Muscle layer of duodenum (tissue), 2 donors: Measurements from ENCODE around the gene PYGM.

Source experiments
- H3K27ac ChIP-seq: one replicate; pipeline ENCODE4 v1.7.0; 2013; ENCODE audit warnings: mild to moderate bottlenecking, low read length
- H3K27me3 ChIP-seq: one replicate; pipeline ENCODE4 v1.7.0; 2013; ENCODE audit warnings: low read depth, mild to moderate bottlenecking, control low read depth, low read length
- H3K36me3 ChIP-seq, 2 donors: one replicate each; pipeline ENCODE4 v1.7.0; 2013; ENCODE audit warnings: low read length in 2 of 2, control low read depth in 1 of 2, mild to moderate bottlenecking in 1 of 2; ENCODE audit not compliant: insufficient read depth in 2 of 2, control insufficient read depth in 1 of 2
- H3K4me1 ChIP-seq, 2 donors: one replicate each; pipeline ENCODE4 v1.7.0; 2013; ENCODE audit warnings: low read length in 2 of 2, mild to moderate bottlenecking in 2 of 2, control low read depth in 1 of 2, moderate library complexity in 1 of 2; ENCODE audit not compliant: insufficient read depth in 2 of 2, control insufficient read depth in 1 of 2
- H3K4me3 ChIP-seq, 2 donors: one replicate each; pipeline ENCODE4 v1.7.0; 2013; ENCODE audit warnings: low read length in 2 of 2, low read depth in 1 of 2, mild to moderate bottlenecking in 1 of 2
- H3K9me3 ChIP-seq, 2 donors: one replicate each; pipeline ENCODE4 v1.7.0; 2013; ENCODE audit warnings: low read length in 2 of 2, control low read depth in 1 of 2, mild to moderate bottlenecking in 1 of 2; ENCODE audit not compliant: control insufficient read depth in 1 of 2
- donor health status: healthy.

PYGM gene

DNA sequence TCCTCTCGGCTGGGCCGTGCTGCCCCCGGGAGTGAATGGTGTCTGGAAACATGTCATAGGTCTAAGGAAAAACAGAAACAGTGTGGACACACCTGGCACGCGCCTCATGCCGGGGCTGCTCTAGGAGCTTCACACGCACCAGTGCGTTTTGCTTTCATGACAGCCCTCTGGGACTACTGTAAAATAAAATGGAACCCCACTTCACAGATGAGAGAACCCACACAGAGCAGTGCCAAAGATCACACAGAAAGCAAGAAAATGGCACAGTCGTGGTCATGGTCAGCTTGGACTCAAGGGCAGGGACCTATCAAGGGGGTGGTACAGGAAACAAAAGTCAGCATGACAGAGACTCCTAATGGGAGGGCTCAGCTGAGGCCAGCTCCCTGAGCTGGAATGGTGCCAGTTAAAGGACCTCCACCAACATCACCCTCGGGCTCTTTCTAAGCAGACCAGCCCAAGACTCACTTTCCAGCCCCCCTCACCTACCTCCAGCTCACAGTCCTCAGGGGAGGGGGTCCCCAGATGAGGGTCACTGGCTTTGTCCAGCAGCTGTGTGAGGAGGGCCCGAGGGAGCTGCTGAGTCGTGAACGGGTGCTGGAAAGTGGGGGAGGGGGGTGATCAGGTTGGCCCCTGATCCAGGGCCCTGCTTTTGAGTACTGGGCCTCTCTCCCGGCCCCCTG lies 40.0 kb upstream of the PYGM start:
- Histone ChIP-seq H3K4me1 (peaks cover 5 to 26% of the 10 kb centered on the region in 2 donors), H3K4me3 (no peak overlapping the region), H3K27me3 (no peaks in the 10 kb centered on the region), H3K9me3 (no peaks in the 10 kb centered on the region), H3K36me3 (peaks cover 0 to 30% of the 10 kb centered on the region in 2 donors), H3K27ac (no peak overlapping the region)

DNA sequence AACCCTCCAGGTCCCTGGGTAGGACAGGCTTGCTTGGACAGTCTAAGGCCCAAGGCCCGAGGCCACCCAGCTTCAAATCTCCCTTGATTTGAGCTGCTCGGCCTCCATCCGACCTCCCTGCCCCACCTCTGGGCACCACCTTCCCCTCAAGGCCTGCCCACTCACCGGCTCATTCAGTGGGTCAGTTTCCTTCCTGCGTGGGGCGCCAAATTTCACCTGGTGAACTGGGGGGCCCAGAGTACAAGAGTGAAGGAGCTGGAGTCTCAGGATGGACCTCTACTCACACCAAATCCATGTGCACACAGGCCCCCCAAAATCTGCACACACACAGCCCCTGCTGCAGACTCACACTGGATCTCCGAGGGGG lies 39.5 kb upstream of the PYGM start:
- Histone ChIP-seq H3K27ac (no peak overlapping the region), H3K9me3 (no peaks in the 10 kb centered on the region), H3K36me3 (peaks cover 0 to 25% of the 10 kb centered on the region in 2 donors), H3K4me3 (no peak overlapping the region), H3K27me3 (no peaks in the 10 kb centered on the region), H3K4me1 (peaks cover 5 to 21% of the 10 kb centered on the region in 2 donors)

DNA sequence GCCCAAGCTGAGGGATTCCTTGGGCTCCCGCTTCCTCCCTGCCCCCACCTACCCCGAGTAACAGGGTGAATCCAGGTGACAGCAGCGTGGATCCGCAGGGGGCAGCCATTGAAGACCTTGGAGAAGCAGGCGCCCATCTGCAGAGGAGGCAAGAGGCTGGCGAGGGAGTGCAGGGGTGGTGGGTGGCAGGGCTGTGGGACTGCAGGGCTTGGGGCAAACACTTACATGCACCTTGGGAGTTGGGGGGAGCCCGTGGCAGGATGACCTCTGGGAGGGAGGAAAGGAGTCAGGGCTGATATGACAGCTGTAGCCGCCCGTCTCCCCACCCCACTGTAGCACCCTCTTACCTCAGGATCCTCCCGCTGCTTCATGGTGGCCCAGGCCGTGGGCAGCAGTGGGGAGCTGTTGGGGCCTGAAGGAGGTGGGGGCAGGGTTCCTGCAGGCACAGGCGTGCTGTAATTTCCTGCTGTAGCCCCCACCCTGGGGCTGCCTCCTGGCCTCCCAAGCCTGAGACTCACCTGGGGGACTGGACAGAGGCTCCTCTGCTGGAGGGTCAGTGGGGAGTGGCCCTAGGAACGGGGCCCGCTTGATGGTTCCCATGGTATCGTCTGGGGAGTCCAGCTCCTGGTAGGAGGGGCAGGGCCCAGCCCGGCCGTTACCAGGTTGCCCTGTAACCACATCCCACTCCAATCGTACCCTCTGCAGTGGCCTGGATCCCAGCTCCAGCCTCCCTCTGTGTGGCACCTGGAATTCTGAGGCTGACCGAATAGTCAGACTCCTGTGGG lies 37.2 kb upstream of the PYGM start:
- Histone ChIP-seq H3K9me3 (no peaks in the 10 kb centered on the region), H3K27ac (no peak overlapping the region), H3K4me3 (no peak overlapping the region), H3K27me3 (no peaks in the 10 kb centered on the region), H3K36me3 (peaks cover 0 to 32% of the 10 kb centered on the region in 2 donors), H3K4me1 (peaks cover 0 to 5% of the 10 kb centered on the region in 2 donors)

DNA sequence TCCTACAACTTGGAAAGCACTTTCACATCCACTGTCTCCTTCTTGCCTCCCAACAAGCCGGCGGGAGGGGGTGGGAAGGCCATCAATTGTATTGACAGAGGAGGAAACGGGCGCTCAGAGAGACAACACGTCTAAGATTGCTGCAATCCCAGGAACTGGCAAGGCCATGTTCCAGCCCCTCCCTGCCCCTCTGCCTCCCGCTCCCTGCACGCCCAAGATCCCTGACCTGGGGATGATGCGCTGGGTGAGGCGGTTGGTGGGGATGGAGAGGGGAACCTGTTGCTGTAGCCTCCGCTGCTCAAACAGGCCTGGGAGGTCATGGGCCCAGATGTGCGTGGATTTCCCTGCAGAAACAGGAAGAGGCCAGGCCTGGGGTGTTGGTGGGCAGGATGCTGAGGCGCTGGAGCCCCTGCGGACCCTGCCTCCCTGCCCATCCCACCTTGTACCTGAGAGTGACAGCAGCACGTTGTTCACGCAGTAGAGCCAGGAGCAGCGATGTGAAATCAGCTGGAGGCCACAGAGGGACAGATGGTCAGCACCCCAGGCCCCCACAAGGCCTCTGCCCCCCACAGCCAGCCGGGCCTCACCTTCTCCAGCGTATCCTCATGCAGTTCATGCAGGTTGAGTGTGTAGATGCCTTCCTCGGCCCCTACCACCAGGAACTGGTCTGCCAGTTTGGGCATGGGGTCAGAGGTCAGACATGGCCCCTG lies 36.4 kb upstream of the PYGM start:
- Histone ChIP-seq H3K4me3 (no peak overlapping the region), H3K36me3 (peaks cover 0 to 39% of the 10 kb centered on the region in 2 donors), H3K27ac (no peak overlapping the region), H3K4me1 (no peaks in the 10 kb centered on the region), H3K27me3 (no peaks in the 10 kb centered on the region), H3K9me3 (no peaks in the 10 kb centered on the region)

DNA sequence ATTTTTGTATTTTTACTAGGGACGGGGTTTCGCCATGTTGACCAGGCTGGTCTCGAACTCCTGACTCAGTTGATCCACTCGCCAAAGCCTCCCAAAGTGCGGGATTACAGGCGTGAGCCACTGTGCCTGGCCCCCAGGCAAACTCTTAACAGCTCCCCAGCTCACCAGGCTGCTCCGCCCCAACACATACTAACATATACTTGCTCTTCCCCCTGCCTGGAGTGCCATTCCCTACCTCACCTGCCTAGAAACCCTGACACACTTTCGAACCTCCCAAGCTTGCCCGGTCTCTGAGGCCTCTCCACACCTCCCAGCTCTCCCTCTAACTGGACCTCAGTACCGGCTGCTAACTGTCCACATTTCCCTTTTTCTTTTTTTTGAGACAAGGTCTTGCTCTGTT lies 34.8 kb upstream of the PYGM start:
- no peaks in the 10 kb centered on the region for H3K9me3 ChIP-seq
- H3K27me3 ChIP-seq = no peaks in the 10 kb centered on the region
- H3K4me1 ChIP-seq = no peaks in the 10 kb centered on the region
- H3K36me3 ChIP-seq = peaks cover 3 to 47% of the 10 kb centered on the region in 2 donors
- no peak overlapping the region for H3K4me3 ChIP-seq
- H3K27ac ChIP-seq = no peak overlapping the region

DNA sequence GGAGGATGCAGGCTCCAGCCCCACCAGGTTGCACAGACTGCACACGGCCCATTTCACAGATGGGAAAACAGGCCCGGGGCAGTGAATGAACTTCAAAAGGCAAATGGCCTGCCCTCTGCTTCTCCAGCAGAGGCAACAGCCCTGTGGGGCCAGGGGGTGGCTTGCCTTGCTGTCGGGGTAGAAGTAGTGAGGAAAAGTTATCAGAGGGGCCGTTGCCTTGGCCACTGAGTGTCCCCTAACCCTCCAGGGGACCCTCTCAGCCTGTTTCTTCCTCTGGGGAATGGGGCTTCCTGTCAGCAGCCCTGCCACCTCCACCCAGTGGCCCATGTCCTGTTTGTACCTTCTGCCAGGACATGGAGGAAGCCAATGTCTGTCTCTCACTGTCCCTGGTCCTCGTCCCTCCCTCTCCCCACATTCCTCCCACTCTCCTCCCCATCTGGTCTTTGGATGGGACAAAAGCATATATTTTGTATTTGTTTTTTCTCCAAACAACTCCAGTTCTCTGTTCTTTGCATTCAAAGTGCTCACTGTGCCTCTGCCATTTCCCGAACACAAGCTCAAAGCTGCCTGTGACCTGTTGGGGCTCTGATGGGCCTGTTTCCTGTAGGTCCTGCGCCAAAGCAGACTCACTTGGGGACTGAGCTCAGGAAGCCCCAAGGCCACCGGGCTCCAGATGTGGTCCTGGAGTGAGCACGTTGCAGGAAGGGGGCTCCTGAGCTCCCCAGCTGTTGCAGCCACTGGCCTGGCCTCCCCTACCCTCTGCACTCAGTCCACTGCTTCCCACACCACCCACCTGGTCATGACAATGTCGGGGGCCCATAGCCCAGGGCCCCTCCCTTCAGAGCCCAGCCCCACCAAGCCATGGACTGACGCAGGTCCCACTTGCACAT lies 33.7 kb upstream of the PYGM start:
- Histone ChIP-seq H3K4me3 (no peak overlapping the region), H3K9me3 (no peaks in the 10 kb centered on the region), H3K4me1 (no peaks in the 10 kb centered on the region), H3K27me3 (no peaks in the 10 kb centered on the region), H3K36me3 (peaks cover 3 to 53% of the 10 kb centered on the region in 2 donors), H3K27ac (no peak overlapping the region)

DNA sequence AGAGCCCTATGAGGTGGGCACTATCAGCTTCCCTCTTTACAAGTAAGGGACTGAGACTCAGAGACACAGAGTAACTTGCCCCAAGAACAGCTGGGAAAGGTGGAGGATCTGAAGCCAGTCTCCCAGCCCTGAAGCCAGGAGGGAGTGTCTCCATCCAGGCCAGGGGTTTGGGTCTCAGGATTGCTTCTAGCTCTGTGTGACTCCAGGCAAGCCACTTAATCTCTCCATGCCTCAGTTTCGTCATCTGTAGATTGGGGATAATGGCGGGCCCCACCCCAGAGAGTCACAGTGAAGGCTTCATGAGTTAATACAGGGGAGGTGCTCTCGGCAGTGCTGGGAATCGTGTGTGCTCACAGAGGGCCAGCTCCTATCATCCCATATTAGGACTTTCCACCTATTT lies 32.7 kb upstream of the PYGM start:
- H3K4me3 ChIP-seq = no peak overlapping the region
- H3K4me1 ChIP-seq = peaks cover 3 to 4% of the 10 kb centered on the region in 2 donors
- H3K27me3 ChIP-seq = no peaks in the 10 kb centered on the region
- peaks cover 3 to 52% of the 10 kb centered on the region in 2 donors for H3K36me3 ChIP-seq
- no peaks in the 10 kb centered on the region for H3K9me3 ChIP-seq
- no peak overlapping the region for H3K27ac ChIP-seq

DNA sequence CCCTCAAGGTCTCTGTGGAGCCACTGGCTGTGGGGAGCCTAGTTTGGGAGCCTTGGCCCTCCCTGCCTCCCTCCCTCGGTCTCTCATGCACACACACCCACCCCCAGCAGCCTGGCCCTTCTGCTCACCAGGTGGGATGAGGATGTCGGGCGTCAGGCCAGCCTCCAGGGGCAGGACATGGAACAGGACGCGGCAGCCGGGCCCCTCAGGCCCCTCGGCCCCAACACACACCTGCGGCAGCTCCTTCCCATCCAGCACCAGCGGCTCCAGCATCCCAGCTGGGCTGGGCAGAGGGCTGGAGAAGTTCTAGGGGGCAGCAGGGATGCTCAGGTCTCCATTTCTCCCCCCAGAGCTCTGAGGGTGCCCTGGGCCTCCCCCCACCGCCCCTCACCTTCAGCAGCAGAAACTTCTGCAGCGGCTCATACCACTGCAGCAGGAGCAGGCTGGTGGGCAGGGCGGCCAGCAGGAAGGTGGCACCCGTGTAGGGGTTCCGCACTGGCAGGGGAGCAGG lies 32.1 kb upstream of the PYGM start:
- H3K9me3 ChIP-seq = no peaks in the 10 kb centered on the region
- H3K36me3 ChIP-seq = peaks cover 3 to 46% of the 10 kb centered on the region in 2 donors
- no peak overlapping the region for H3K4me3 ChIP-seq
- H3K27ac ChIP-seq = no peak overlapping the region
- peaks cover 3 to 5% of the 10 kb centered on the region in 2 donors for H3K4me1 ChIP-seq
- no peaks in the 10 kb centered on the region for H3K27me3 ChIP-seq

DNA sequence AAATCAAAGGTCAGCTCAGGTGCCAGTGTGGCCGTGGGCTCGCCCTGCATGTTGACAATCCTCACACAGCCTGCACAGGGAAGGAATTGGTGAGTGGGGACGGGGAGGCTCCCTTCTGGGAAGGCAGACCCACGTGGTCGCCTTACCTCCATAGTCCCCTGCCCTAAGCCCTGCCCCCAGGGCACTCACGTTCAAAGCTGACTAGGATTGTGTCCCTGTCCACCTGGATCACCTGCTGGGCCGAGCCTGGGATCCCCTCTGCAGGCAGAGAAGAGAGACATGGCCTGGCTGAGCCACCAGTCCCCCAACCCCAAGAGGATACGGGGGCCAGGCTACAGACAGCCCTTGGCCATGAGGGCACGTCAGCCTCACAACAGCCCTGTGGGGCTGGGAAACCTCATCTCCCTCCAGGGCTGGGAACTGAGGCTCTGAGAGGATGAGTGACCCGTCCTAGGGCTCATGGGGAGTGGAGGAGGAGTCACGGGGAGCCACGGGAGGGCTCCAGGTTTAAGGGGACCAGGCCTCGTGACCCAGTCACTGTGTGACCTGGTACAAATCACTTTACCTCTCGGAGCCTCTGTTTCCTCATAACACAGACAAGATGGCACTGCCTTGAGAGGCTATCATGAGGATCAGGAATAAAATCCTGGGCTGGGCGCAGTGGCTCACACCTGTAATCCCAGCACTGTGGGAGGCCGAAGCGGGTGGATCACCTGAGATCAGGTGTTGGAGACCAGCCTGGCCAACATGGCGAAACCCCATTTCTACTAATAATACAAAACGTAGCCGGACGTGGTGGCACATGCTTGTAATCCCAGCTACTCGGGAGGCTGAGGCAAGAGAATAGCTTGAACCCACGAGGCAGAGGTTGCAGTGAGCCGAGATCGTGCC lies 30.7 kb upstream of the PYGM start:
- Histone ChIP-seq H3K36me3 (peaks cover 3 to 33% of the 10 kb centered on the region in 2 donors), H3K4me3 (no peak overlapping the region), H3K27me3 (no peaks in the 10 kb centered on the region), H3K27ac (no peak overlapping the region), H3K9me3 (no peaks in the 10 kb centered on the region), H3K4me1 (peaks cover 3 to 5% of the 10 kb centered on the region in 2 donors)
